ENCODE data around the gene RENBP.
A peak's percentile ranks its signal among the peaks of the same experiment; 100 is the strongest.
"Not testable (repeated sequence)": the region's sequence is repeated elsewhere in the genome, so short reads cannot be mapped to it uniquely, and the experiment has no call there.

The RENBP gene

GRCh38 chrX:153944140-153944799 is at the start of gene RENBP:
TSS of gene RENBP (minus strand) at chrX:153944643. CDS start at chrX:153944610, 33 bp downstream.
- peak; percentile 2 for DNase-seq

GRCh38 chrX:153993978-153994377 is 49.5 kb upstream of the RENBP start:
- no peak for DNase-seq

- no peak for DNase-seq
Observed at GRCh38 chrX:153993079-153993478, 48.6 kb upstream of the RENBP start.

- DNase-seq: no peak
Observed at GRCh38 chrX:153992180-153992579, 47.7 kb upstream of the RENBP start.

DNA sequence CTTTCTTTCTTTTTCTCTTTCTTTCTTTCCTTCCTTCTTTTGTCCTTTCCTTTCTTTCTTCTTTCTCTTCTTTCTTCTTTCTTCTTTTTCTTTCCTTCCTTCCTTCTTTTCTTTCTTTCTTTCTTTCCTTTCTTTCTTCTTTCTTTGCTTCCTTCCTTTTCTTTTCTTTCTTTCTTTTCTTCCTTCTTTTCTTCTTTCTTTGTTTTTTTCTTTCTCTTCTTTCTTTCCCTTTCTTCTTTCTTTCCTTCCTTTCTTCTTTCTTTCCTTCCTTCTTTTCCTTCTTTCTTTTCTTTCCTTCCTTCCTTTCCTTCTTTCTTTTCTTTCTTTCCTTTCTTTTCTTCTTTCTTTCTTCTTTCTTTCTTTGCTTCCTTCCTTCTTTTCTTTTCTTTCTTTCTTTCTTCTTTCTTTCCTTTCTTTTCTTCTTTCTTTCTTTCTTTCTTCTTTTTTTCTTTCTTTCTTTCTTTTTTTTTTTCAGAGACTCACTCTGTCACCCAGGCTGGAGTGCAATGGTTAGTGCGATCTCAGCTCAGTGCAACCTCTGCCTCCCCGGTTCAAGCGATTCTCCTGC is 46.7 kb upstream of the RENBP start:
- DNase-seq: no peak

DNA sequence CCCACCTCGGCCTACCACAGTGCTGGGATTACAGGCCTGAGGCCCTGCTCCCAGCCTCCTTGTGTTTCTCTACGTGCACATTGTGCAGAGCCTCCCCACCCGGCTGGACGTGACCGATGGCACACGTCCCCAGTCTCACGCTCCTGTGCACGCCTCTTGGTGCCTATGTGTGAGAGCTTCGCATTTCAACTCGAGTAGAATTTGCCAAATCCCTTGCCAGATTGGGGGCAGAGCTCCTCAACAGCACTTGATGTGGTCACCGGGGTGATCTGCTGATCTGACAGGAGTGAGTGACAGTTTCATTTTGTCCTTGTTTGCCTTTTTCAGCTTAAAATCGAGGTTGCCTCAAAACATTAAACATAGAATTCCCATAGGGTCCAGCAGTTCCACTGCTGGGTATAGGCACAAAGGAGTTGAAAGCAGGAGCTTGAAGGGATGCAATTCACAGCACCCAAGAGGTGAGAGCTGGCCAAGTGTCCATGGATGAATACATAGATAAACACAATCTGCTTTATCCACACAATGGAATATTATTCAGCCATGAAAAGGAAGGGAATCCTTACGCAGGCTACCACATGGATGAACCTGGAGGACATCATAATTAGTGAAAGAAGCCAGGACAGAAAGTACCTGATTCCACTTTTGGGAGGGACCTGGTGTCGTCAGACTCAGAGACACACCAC is 45.7 kb upstream of the RENBP start:
- no peak for DNase-seq

- no peak for DNase-seq
Observed at GRCh38 chrX:153988493-153988892, 44.0 kb upstream of the RENBP start.

GRCh38 chrX:153984351-153985178 is 40.1 kb upstream of the RENBP start:
- DNase-seq: no peak

- DNase-seq: no peak
Observed at GRCh38 chrX:153983321-153983801, 38.9 kb upstream of the RENBP start.

DNA sequence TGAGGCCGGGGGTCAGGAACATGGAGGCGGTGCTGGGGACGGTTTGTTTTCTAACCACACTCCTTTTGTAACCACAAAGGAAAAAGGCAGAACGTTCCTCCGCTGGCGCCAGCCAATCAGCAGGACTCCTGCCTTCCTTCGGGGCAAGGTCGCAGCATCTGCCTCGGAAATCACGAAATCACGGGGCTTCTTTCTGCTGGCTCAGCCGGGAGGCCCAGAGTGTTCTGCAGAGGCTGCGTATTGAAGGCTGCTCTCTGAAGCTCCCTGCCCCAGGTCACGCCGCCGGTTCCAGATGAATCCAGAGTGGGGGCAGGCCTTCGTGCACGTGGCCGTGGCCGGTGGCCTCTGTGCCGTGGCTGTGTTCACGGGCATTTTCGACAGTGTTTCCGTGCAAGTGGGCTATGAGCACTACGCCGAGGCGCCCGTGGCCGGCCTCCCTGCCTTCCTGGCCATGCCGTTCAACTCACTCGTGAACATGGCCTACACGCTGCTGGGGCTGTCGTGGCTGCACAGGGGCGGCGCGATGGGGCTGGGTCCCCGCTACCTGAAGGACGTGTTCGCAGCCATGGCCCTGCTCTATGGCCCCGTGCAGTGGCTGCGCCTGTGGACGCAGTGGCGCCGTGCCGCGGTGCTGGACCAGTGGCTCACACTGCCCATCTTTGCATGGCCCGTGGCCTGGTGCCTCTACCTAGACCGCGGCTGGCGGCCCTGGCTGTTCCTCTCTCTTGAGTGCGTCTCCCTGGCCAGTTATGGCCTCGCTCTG is 37.5 kb upstream of the RENBP start:
- DNase-seq: no peak

DNA sequence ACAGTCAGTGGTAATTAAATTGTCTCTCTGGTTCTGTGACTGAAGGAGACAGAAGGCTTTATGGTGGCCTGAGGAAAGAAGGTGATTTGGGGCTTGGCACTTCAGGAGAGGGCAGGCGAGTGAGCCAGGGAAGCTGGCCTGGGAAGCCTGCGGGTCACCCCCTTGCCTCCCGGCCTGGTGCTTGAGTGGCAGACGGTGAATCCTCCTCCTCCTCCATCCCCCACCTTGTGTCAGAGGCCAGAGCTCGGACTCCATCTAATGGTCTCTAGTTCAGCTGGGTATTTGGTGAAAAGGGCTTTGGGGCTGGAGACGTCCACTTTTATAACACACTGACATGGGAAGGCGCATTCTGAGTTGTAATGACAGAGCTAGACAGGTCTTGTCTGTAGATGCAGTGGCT is 36.8 kb upstream of the RENBP start:
- no peak for DNase-seq

- DNase-seq: not testable (repeated sequence)
Observed at GRCh38 chrX:153980394-153980793, 36.0 kb upstream of the RENBP start.

DNA sequence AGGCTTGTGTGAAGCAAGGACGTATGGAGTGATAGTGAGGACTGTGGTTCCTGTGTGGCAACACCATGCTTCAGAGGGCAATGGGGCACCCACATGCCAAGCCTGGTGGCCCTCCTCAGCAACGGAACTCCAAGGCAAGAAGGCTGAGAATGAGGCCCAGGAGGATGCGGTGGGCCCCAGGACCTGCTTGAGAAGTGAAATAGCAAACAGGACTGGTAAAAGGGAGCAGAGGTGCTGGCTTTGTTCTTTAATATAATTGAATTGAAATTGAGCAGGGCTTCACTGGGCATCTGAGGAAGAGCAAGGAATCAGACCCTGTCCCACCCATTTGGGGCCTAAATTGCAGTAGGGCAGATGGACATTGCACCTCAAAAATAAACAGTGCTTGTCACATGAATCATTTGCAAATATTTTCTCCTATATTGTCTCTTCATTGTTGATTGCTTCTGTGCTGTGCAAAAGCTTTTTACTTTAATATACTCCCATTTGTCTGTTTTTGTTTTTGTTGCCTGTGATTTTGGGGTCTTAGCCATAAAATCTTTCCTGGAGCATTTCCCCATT is 30.4 kb upstream of the RENBP start:
- no peak for DNase-seq

DNA sequence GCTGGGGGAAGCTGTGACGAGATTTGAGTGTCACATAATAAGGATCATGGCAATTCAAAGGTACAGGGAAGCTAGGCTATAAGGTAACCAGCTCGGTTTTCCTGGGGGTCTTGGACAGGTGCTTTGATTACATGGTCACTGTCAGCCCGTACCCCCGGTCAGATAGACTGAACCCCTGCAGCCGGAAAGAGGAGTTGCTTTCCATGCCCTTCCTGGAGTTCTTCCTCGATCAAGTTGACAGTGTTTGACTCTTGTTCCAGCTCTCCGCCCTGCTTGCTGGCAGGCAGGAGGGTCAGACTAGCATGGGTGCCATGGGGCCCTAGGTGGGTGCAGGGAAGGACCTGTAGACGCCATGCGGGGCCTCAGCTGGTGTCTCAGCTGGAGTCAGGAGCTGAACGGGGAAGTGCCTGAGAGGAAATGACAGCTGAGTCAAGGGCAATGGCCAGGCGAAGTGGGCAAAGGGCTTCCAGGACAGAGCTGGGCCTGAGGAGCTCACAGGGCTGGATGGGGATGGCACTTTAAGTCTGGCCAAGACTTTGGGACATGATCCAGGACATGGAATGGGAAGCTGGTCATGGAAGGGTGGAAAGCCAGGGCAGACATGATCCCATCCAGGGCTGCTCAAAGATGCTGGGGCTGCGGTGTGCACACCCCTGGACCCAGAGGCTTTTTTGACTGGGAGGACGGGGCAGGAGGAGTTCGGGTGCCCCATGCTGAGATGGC is 29.7 kb upstream of the RENBP start:
- DNase-seq: no peak

- DNase-seq: peak; percentile 19
Observed at GRCh38 chrX:153973127-153974002, 28.9 kb upstream of the RENBP start.

GRCh38 chrX:153972368-153973126 is 28.1 kb upstream of the RENBP start, which contains the start of gene TMEM187:
TSS of gene TMEM187 (plus strand) at chrX:153972754. CDS start at chrX:153982063, 9,309 bp downstream.
- DNase-seq: peak; percentile 62

DNA sequence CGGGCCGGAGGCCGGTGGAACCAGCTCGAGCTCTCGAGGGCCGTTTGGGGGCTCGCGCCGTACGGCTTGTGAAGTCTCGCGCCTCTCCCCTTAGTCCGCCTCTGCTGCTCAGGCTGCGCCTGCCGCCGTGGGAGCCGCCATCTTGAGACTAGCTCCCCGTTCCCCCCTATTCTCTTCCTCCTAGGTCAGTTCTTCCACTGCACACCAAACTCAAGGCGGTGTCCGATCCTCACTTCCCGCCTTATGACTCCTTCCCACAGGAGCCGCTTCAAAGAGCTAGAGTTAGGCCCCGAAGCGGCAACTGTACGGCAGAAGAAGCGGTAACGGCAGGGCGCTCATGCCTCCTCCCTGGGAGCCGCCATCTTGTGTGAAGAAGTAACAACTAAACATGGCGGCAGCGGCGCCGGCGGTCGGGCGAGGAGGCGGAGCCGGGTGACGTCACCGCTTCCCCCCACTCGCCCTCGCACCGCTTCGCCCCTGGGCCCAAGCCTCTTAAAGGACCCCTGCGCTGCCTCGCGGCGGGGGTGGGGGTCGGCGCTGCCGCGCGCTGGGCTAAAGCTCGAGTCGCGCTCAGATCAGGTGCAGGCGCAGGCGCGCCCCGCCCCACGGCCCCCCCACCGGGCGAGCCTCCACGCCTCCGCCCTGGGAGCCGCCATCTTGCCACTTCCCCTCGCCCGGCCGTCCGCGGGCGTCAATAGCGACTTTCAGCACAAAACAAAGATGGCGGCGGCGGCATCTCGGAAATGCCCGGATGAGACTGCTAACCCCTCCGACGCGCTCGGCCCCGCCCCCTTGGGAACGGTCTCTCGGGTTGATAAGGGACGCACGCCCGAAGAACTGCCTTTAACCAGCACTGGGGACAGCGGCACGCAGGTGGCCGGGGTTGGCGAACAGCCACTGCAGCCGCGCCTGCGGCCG is 27.3 kb upstream of the RENBP start, which contains the start of gene HCFC1:
TSS of gene HCFC1 (minus strand) at position 369 of the 918 bp plus-strand sequence. CDS start 978 bp downstream, outside the sequence.
- DNase-seq: peak; percentile 50

DNA sequence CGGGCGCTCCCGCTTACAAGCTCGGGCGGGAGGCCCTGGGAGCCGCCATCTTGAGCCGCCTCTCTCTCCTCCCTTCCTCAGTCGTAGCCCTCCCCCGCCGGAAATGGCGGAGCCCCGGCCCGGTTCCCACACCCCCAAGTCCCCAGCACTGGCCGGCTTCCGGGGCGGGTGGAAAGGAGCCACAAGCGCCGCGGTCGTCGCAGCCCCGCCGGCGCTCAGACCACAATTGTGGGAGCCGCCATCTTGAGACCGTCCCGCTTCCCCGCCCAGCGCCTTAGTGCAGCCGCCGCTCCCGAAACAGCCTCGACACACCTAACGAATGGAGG is 26.6 kb upstream of the RENBP start:
- DNase-seq: peak; percentile 48
